ENCODE data around the gene SLC39A1. TPM values are rescaled to one million over a fixed set of nuclear protein-coding genes. Genes with fewer than 3 reads are reported as not detected.
A peak's percentile ranks its signal among the peaks of the same experiment; 100 is the strongest.

SLC39A1 gene
- polyA plus RNA-seq, 1 of the 3 experiments (the other 2 are of a cell fraction), result 89.6 TPM

DNA sequence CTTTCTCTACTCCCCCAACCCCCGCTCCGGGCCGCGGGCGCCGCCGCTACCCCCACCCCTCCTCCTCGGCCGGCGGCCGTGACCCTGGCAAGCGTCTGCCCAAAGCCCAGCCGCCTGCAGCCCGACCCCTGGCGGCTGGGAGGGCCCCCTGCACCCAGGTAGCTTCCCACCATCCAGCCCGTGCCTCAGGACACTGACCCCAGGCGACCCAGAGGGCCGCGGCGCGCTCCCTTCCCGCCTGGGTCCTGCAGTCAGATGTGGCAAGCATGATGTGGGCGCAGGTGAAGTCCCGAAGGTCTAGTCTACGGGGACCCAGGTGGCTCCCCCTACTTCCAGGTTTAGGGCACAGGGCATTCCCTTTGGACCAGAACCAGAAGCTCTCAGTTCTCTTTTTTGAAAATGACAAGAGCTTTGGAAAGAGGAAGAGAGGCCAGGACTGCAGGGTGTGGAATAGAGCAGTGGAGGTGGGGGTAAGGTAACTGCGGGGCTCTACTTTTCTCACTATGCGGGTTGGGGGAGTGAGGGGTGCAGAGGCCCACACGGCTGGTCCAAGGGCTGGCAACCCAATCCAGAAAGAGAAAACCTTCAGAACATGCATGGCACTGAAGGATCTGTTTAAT lies 16.6 kb downstream of the SLC39A1 start, which contains the start of gene DENND4B (continued):
- TF ChIP-seq, protein P1, sequence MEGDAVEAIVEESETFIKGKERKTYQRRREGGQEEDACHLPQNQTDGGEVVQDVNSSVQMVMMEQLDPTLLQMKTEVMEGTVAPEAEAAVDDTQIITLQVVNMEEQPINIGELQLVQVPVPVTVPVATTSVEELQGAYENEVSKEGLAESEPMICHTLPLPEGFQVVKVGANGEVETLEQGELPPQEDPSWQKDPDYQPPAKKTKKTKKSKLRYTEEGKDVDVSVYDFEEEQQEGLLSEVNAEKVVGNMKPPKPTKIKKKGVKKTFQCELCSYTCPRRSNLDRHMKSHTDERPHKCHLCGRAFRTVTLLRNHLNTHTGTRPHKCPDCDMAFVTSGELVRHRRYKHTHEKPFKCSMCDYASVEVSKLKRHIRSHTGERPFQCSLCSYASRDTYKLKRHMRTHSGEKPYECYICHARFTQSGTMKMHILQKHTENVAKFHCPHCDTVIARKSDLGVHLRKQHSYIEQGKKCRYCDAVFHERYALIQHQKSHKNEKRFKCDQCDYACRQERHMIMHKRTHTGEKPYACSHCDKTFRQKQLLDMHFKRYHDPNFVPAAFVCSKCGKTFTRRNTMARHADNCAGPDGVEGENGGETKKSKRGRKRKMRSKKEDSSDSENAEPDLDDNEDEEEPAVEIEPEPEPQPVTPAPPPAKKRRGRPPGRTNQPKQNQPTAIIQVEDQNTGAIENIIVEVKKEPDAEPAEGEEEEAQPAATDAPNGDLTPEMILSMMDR (IDR thresholded peaks at IDR 0.05), result peak; percentile 76
- TF ChIP-seq POLR2AphosphoS5 (IDR thresholded peaks at IDR 0.05; ENCODE audit: low read depth, low read length), result no peak

DNA sequence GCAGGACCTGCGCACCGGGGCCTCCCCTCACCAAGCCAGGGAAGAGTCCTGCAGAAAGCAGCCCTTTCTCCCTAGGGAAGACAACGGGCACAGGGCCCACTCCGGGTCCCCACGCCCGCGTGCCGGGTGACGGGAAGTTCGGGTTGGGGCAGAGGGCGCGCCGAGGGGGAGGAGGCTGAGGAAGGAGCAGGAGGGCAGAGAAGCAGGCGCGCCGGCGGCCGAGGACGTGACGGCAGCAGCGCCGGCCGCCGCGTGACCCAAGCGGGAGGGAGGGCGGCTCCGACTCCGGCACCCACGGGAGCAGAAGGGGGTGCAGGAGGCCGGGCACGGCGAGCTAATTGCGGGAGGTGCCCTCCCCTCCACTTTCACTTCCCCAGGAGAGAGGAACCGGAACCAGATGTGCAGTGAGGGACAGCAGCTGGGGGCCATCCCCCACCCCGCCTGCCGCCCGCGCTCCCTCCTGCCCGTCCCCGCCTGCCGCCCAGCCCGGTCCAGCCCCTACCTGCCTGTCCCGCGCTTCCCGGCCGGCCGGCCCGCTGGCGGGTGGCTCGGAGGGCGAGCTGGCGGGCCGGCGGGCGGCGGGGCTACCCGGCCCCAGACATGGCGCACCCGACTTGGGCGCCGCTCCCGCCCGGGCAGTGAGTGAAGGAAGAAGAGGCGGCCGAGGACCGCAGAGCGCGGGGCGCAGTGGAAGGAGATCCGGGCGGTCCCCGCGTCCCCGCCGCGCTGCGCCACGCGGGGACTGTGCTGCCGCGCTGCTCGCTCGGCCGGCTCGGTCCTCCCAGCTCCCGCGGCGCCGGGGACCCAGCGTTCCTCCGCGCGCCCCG lies 17.3 kb downstream of the SLC39A1 start:
- peak overlapping the region; percentile 60 to 89 for H3K27ac ChIP-seq (ENCODE audit: low read depth in 2 of 2, low read length in 1 of 2)
- WGBS (ENCODE audit: low lambda C conversion rate), result under 1% methylated on average over 37 of the region's 95 CpGs

More for the DNA sequence above, 17.3 kb downstream of the SLC39A1 start:
- Histone ChIP-seq H2AFZ (ENCODE audit: low read depth) (peak overlapping the region; percentile 44; the same call in 1 of the 2 replicates), H3F3A (replicated peaks; ENCODE audit: insufficient read depth) (peaks cover 8% of the 10 kb centered on the region), H3K9me3 (no peaks in the 10 kb centered on the region), H3K79me2 (ENCODE audit: insufficient read depth) (peaks cover 30% of the 10 kb centered on the region), H3K4me3 (ENCODE audit: low read depth in 2 of 2, low read length in 1 of 2) (peak overlapping the region; percentile 85 to 91), H3K27me3 (ENCODE audit: insufficient read depth) (no peaks in the 10 kb centered on the region), H3K4me2 (peak overlapping the region; percentile 95), H3K4me1 (ENCODE audit: control insufficient read depth in 1 of 2, insufficient read depth in 2 of 2, low read depth in 1 of 2, low read length in 1 of 2) (peaks cover 3 to 17% of the 10 kb centered on the region in 2 experiments; a peak in 2 of 4 replicates), H3K36me3 (replicated peaks in 1 of 2; ENCODE audit: control insufficient read depth in 1 of 2, insufficient read depth in 2 of 2, low read length in 1 of 2) (peaks cover 16 to 50% of the 10 kb centered on the region in 2 experiments), H3K9me2 (no peaks in the 10 kb centered on the region), H4K20me1 (ENCODE audit: insufficient read depth) (no peaks in the 10 kb centered on the region), H3K9ac (peak overlapping the region; percentile 80)
- DNase-seq, result peak; percentile 88
- ChIA-PET CTCF (interaction anchor here (0.7 to 5.1 kb wide), 43 partner anchors 8 to 203 kb away, joined by 3 to 51 read pairs (median 4); partner anchors contain the start of genes CREB3L4, CRTC2, GATAD2B and JTB), POLR2A (interaction anchor here (0.6 to 1.9 kb wide), 9 partner anchors 9 to 68 kb away, joined by 3 to 9 read pairs (median 4); partner anchors contain the start of genes CREB3L4, CRTC2, RPS27 and SLC39A1)
- no peak; the same call in 1 of the 2 replicates for TF ChIP-seq TAF1 (IDR thresholded peaks at IDR 0.05; ENCODE audit: borderline replicate concordance, low read depth, low read length)
- no peak for TF ChIP-seq TCF12 (IDR thresholded peaks at IDR 0.05)
- peak; percentile 57 for TF ChIP-seq GABPA (IDR thresholded peaks at IDR 0.05; ENCODE audit: low read depth)
- TF ChIP-seq NFIC (IDR thresholded peaks at IDR 0.05; ENCODE audit: borderline replicate concordance), result no peak
- no peak for TF ChIP-seq TEAD4 (IDR thresholded peaks at IDR 0.05; ENCODE audit: borderline replicate concordance, insufficient read depth)
- TF ChIP-seq SIN3A (IDR thresholded peaks at IDR 0.05; ENCODE audit: borderline replicate concordance, low read depth, low read length), result 0 out of 2 replicates have a peak, but pooled peaks have one; percentile 31
- TF ChIP-seq MXI1 (IDR thresholded peaks at IDR 0.05; ENCODE audit: low read depth, low read length), result peak; percentile 79
- TF ChIP-seq, protein P2, sequence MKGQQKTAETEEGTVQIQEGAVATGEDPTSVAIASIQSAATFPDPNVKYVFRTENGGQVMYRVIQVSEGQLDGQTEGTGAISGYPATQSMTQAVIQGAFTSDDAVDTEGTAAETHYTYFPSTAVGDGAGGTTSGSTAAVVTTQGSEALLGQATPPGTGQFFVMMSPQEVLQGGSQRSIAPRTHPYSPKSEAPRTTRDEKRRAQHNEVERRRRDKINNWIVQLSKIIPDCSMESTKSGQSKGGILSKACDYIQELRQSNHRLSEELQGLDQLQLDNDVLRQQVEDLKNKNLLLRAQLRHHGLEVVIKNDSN (IDR thresholded peaks at IDR 0.05; ENCODE audit: borderline replicate concordance, low read depth), result peak; percentile 75

All from SK-N-SH (cell line).